Measurements from ENCODE around the gene ACP4. TPM values are rescaled to one million over a fixed set of nuclear protein-coding genes. Genes with fewer than 3 reads are reported as not detected.
"Not testable (repeated sequence)": the region's sequence is repeated elsewhere in the genome, so short reads cannot be mapped to it uniquely, and the experiment has no call there.

The ACP4 gene
- total RNA-seq, 1 donor from 2014 or later: not detected

DNA sequence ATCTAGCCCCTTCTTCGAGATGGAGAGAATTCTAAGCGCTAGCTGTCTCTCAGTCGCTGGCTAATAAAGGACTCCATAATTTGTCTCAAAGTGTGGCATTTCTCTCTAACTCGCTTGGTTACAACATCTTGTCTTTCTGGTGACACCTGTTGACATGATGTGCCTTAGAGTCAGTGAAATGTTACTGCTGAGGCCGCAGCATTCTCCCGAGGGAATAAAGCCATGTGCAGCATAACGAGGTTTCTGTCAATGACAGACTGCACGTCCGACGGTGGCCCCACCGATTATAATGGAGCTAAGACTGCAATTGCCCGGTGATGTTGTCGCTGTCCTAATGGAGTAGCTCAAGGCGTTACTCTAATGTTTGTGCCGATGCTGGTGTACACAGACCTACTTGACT is 40.2 kb upstream of the ACP4 start:
- H3K27me3 Mint-ChIP-seq: peaks cover 24% of the 10 kb centered on the region
- no peaks in the 10 kb centered on the region for H3K4me1 Mint-ChIP-seq (ENCODE audit: unreplicated experiment)
- TF ChIP-seq, protein P1, sequence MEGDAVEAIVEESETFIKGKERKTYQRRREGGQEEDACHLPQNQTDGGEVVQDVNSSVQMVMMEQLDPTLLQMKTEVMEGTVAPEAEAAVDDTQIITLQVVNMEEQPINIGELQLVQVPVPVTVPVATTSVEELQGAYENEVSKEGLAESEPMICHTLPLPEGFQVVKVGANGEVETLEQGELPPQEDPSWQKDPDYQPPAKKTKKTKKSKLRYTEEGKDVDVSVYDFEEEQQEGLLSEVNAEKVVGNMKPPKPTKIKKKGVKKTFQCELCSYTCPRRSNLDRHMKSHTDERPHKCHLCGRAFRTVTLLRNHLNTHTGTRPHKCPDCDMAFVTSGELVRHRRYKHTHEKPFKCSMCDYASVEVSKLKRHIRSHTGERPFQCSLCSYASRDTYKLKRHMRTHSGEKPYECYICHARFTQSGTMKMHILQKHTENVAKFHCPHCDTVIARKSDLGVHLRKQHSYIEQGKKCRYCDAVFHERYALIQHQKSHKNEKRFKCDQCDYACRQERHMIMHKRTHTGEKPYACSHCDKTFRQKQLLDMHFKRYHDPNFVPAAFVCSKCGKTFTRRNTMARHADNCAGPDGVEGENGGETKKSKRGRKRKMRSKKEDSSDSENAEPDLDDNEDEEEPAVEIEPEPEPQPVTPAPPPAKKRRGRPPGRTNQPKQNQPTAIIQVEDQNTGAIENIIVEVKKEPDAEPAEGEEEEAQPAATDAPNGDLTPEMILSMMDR (conservative IDR thresholded peaks at IDR 0.05): no peak
- no peaks in the 10 kb centered on the region for H3K36me3 Mint-ChIP-seq
- no peak for DNase-seq (ENCODE audit: extremely low spot score, unreplicated experiment)
- no peak overlapping the region for H3K4me3 Mint-ChIP-seq
- no peaks in the 10 kb centered on the region for H3K9me3 Mint-ChIP-seq
- H3K27ac Mint-ChIP-seq: no peak overlapping the region

GRCh38 chr19:50753879-50754278 is 36.3 kb upstream of the ACP4 start:
- no peaks in the 10 kb centered on the region for H3K4me1 Mint-ChIP-seq (ENCODE audit: unreplicated experiment)
- no peak overlapping the region for H3K4me3 Mint-ChIP-seq
- H3K27ac Mint-ChIP-seq: no peak overlapping the region
- no peak for DNase-seq (ENCODE audit: extremely low spot score, unreplicated experiment)
- no peaks in the 10 kb centered on the region for H3K9me3 Mint-ChIP-seq
- H3K27me3 Mint-ChIP-seq: peaks cover 36% of the 10 kb centered on the region
- H3K36me3 Mint-ChIP-seq: no peaks in the 10 kb centered on the region
- TF ChIP-seq, protein P1 (conservative IDR thresholded peaks at IDR 0.05): no peak

- not testable (repeated sequence) for H3K36me3 Mint-ChIP-seq; H3K4me1 Mint-ChIP-seq (ENCODE audit: unreplicated experiment); DNase-seq (ENCODE audit: extremely low spot score, unreplicated experiment); H3K9me3 Mint-ChIP-seq; H3K27ac Mint-ChIP-seq; H3K4me3 Mint-ChIP-seq
- H3K27me3 Mint-ChIP-seq: peaks cover 24% of the 10 kb centered on the region
Measured at GRCh38 chr19:50756244-50756643, 34.0 kb upstream of the ACP4 start.

DNA sequence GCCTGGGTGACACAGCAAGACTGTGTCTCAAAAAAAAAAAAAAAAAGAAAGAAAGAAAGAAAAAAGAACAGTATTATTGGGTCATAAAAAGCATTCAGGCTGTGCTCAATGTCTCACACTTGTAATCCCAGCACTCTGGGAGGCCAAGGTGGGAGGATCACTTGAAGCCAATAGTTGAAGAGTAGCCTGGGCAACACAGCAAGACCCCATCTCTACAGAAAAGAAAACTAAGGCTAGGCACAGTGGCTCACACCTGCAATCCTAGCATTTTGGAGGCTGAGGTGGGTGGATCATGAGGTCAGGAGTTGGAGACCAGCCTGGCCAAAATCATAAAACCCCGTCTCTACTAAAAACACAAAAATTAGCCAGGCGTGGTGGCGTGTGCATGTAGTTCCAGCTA is 32.6 kb upstream of the ACP4 start:
- H3K4me1 Mint-ChIP-seq (ENCODE audit: unreplicated experiment); H3K36me3 Mint-ChIP-seq; H3K9me3 Mint-ChIP-seq; DNase-seq (ENCODE audit: extremely low spot score, unreplicated experiment); H3K27ac Mint-ChIP-seq; H3K4me3 Mint-ChIP-seq: not testable (repeated sequence)
- H3K27me3 Mint-ChIP-seq: peaks cover 21% of the 10 kb centered on the region

DNA sequence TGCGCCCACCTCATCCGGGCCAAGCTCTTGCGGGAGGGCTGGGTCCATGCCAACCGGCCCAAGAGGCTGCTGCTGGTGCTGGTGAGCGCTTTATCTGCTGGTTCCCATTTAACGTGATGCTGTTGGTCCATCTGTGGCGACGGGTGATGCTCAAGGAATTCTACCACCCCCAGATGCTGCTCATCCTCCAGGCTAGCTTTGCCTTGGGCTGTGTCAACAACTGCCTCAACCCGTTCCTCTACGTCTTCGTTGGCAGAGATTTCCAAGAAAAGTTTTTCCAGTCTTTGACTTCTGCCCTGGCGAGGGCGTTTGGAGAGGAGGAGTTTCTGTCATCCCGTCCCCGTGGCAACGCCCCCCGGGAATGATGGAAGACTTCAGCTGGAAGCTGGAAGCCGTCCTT is 31.1 kb upstream of the ACP4 start:
- DNase-seq (ENCODE audit: extremely low spot score, unreplicated experiment); H3K4me1 Mint-ChIP-seq (ENCODE audit: unreplicated experiment); H3K27ac Mint-ChIP-seq; H3K9me3 Mint-ChIP-seq; H3K4me3 Mint-ChIP-seq; H3K36me3 Mint-ChIP-seq: not testable (repeated sequence)
- peaks cover 16% of the 10 kb centered on the region for H3K27me3 Mint-ChIP-seq

DNA sequence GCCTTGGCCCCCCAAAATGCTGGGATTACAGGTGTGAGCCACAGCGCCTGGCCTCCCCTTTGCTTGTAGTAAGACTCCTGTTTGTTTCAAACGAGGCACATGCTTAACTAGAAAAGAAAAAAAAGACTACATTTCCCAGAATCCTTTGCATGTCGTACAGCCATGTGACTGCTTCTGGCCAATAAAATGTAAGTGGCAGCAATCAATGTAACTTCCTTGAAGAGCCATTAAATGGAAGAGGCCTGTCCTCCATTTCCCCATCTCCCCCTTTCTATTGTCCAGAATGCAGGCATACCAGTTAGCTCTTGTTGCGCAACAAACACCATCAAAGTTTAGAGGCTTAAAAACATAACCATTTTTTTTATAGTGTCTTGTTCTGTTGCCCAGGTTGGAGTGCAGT is 30.3 kb upstream of the ACP4 start:
- Mint-ChIP-seq H3K4me3 (no peak overlapping the region), H3K27ac (no peak overlapping the region), H3K36me3 (no peaks in the 10 kb centered on the region), H3K4me1 (ENCODE audit: unreplicated experiment) (no peaks in the 10 kb centered on the region), H3K27me3 (peaks cover 18% of the 10 kb centered on the region), H3K9me3 (peaks cover 4% of the 10 kb centered on the region)
- no peak for DNase-seq (ENCODE audit: extremely low spot score, unreplicated experiment)
- TF ChIP-seq, protein P1 (conservative IDR thresholded peaks at IDR 0.05): no peak

DNA sequence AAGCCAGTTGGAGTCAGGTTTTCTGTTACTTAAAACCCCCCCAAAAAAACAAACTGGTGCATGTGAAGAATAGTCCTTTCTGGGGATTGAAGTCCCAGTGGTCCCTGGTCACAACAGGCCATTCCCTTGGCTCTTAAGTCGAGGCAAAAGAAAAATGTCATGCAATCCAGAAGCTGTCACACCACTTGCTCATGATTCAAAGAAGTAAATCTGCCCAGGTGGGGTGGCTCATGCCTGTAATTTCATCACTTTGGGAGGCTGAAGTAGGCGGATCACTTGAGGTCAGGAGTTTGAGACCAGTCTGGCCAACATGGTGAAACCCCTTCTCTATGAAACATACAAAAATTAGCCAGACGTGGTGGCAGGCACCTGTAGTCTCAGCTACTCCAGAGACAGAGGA is 28.7 kb upstream of the ACP4 start:
- not testable (repeated sequence) for H3K9me3 Mint-ChIP-seq, H3K27ac Mint-ChIP-seq

DNA sequence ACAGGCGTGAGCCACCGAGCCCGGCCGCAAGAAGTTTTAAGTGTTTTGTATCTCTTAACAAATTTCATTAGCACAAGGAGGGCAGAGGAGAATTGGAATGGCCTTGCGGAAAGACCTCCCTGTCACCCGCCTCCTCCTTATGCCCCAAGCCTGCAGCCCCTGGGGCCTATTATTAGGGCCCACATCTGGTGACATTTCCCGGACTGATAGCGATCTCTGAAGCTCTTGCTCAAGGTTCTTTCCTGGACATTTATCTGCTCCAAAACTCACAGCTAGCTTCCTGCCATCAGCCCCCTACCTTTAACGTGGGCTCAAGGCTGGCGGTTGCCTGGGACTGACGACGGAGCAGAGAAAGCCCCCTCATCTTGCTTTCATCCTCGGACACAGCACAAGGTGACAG is 26.7 kb upstream of the ACP4 start:
- H3K4me3 Mint-ChIP-seq; DNase-seq (ENCODE audit: extremely low spot score, unreplicated experiment); H3K9me3 Mint-ChIP-seq; H3K36me3 Mint-ChIP-seq; H3K4me1 Mint-ChIP-seq (ENCODE audit: unreplicated experiment); H3K27ac Mint-ChIP-seq: not testable (repeated sequence)
- peaks cover 22% of the 10 kb centered on the region for H3K27me3 Mint-ChIP-seq

More for the DNA sequence above, 28.7 kb upstream of the ACP4 start:
- peaks cover 17% of the 10 kb centered on the region for H3K27me3 Mint-ChIP-seq
- not testable (repeated sequence) for H3K4me1 Mint-ChIP-seq (ENCODE audit: unreplicated experiment); H3K4me3 Mint-ChIP-seq; H3K36me3 Mint-ChIP-seq; DNase-seq (ENCODE audit: extremely low spot score, unreplicated experiment)
